Measurements from ENCODE around the gene TYROBP.
A peak's percentile ranks its signal among the peaks of the same experiment; 100 is the strongest.
"Not testable (repeated sequence)": the region's sequence is repeated elsewhere in the genome, so short reads cannot be mapped to it uniquely, and the experiment has no call there.

Gene TYROBP

DNA sequence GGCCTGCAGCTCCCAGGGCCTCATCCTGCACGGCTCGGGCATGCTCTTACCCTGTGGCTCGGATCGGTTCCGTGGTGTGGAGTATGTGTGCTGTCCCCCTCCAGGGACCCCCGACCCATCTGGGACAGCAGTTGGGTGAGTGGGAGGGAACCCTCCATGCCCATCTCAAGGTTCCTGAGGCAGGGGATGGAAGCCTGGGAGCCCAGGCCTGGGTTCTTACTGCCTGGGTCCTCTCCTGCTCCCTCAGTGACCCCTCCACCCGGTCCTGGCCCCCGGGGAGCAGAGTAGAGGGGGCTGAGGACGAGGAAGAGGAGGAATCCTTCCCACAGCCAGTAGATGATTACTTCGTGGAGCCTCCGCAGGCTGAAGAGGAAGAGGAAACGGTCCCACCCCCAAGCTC, 36.5 kb downstream of the TYROBP start:
- peaks cover 3% of the 10 kb centered on the region for H3K36me3 ChIP-seq
- no peaks in the 10 kb centered on the region for H3K9me3 ChIP-seq
- no peak for DNase-seq
- no peaks in the 10 kb centered on the region for H3K27me3 ChIP-seq
- no peak overlapping the region for H3K4me3 ChIP-seq (ENCODE audit: low read depth, low read length)
- H3K4me1 ChIP-seq: peaks cover 8% of the 10 kb centered on the region
- TF ChIP-seq, protein P1, sequence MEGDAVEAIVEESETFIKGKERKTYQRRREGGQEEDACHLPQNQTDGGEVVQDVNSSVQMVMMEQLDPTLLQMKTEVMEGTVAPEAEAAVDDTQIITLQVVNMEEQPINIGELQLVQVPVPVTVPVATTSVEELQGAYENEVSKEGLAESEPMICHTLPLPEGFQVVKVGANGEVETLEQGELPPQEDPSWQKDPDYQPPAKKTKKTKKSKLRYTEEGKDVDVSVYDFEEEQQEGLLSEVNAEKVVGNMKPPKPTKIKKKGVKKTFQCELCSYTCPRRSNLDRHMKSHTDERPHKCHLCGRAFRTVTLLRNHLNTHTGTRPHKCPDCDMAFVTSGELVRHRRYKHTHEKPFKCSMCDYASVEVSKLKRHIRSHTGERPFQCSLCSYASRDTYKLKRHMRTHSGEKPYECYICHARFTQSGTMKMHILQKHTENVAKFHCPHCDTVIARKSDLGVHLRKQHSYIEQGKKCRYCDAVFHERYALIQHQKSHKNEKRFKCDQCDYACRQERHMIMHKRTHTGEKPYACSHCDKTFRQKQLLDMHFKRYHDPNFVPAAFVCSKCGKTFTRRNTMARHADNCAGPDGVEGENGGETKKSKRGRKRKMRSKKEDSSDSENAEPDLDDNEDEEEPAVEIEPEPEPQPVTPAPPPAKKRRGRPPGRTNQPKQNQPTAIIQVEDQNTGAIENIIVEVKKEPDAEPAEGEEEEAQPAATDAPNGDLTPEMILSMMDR (IDR thresholded peaks at IDR 0.05; ENCODE audit: low read depth, low read length): no peak

DNA sequence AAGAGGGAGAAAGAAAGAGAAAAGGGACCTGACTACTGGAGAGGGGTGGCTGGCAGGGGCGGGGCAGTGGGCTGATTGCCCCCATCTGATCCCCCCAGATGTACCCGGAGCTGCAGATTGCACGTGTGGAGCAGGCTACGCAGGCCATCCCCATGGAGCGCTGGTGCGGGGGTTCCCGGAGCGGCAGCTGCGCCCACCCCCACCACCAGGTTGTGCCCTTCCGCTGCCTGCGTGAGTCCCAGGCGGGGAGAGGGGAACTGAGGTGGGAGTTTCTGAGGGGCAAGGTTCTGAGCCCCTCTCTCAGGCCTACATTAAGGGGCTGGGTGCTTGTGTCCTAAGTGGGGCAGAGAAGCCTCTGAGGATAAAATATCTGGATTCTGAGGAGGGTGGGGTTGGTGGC, 37.3 kb downstream of the TYROBP start:
- TF ChIP-seq, protein P1 (IDR thresholded peaks at IDR 0.05; ENCODE audit: low read depth, low read length): no peak
- Histone ChIP-seq H3K4me1 (peaks cover 8% of the 10 kb centered on the region), H3K4me3 (ENCODE audit: low read depth, low read length) (no peak overlapping the region), H3K27me3 (no peaks in the 10 kb centered on the region), H3K9me3 (no peaks in the 10 kb centered on the region), H3K36me3 (peaks cover 3% of the 10 kb centered on the region; the same call in 1 of the 2 replicates)
- DNase-seq: no peak

DNA sequence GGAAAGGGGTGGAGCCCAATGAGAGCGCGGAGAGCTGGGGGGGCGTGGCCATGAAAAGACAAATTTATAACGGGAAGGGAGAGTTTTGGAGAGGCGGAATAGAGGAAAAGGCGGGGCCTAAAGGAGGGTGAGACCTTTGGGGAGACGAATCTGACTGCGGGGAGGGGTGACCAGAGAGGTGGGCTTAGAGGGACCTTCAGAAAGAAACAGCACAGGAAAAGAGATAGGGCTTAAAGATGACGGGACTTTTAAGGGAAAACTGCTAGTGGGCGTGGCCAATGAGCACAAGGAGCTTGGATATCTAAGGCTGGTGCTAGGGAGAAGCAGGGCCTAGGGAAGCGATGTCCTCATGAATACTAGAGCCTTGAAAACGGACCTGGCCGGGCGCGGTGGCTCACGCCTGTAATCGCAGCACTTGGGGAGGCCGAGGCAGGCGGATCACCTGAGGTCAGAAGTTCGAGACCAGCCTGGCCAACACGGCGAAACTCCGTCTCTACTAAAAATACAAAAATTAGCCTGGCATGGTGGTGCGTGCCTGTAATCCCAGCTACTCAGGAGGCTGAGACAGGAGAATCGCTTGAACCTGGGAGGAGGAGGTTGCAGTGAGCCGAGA, 37.9 kb downstream of the TYROBP start:
- H3K36me3 ChIP-seq, H3K9me3 ChIP-seq, H3K27me3 ChIP-seq, H3K4me1 ChIP-seq: not testable (repeated sequence)
- peak overlapping the region; percentile 64 for H3K4me3 ChIP-seq (ENCODE audit: low read depth, low read length)
- peak; percentile 86 for DNase-seq

DNA sequence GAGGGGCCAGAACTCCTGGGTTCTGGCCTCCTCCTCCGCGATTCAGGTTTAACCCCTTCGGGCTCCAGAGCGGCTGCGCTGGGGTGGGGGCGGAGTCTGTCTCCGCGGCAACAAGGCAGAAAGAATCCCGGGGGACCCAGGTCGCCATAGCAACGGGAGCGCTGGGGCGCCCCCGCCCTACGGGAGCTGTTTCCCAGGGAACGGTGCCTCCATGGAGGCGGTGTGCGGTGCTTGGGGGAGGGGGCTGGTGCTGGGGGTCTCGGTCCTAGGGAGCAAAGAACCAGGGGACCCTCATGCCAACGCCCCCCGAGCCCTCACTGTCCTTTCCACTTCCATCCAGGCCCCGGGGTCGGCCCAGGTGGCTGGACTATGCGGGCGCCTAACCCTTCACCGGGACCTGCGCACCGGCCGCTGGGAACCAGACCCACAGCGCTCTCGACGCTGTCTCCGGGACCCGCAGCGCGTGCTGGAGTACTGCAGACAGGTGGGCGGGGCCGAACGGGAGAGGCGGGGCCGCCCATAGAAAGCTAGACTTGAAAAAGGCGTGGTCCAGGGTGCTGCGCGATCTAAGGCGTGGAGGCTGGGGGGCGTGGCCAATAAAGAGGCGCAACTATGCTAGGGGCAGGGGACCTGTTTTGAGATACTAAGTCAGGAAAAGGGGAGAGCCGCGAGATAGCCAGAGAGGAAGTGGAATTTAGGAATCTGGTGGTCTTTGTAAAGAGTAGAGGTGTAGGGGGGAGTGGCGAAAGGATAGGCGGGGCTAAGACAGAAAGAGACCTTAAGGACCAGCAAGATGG, 38.6 kb downstream of the TYROBP start:
- peaks cover 3% of the 10 kb centered on the region; the same call in 1 of the 2 replicates for H3K36me3 ChIP-seq
- H3K4me3 ChIP-seq (ENCODE audit: low read depth, low read length): peak overlapping the region; percentile 64
- H3K27me3 ChIP-seq: no peaks in the 10 kb centered on the region

DNA sequence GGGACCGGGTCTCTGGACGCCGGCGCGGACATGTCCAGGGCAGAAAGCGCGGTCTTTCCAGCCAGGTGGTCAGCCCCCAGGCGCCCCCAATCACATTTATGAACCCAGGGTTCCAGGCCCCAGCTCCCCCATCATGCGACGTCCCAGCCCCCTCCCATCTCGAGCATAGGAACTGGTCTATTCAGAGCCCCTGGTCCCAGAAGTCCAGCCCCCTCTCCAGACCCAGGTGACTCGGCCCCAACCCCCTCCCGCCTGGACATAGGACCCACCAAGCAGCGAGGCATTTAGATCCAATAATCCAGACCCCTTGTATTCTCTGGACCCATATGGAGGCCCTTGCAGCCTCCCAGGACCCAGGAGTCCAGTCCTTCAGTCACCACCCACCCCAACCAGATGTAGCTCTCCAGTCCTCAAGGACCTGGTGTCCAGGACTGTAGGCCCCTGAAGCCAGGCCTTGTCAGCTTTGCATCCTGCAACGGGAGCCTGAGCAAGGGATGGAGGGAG, 39.2 kb downstream of the TYROBP start:
- Histone ChIP-seq H3K36me3 (peaks cover 3% of the 10 kb centered on the region; the same call in 1 of the 2 replicates), H3K4me3 (ENCODE audit: low read depth, low read length) (peak overlapping the region; percentile 64), H3K27me3 (no peaks in the 10 kb centered on the region), H3K9me3 (no peaks in the 10 kb centered on the region), H3K4me1 (peaks cover 8% of the 10 kb centered on the region)
- no peak for DNase-seq
- TF ChIP-seq, protein P1 (IDR thresholded peaks at IDR 0.05; ENCODE audit: low read depth, low read length): no peak

More for the DNA sequence above, 38.6 kb downstream of the TYROBP start:
- TF ChIP-seq, protein P1 (IDR thresholded peaks at IDR 0.05; ENCODE audit: low read depth, low read length): no peak
- Histone ChIP-seq H3K9me3 (no peaks in the 10 kb centered on the region), H3K4me1 (peaks cover 8% of the 10 kb centered on the region)
- DNase-seq: peak; percentile 99

DNA sequence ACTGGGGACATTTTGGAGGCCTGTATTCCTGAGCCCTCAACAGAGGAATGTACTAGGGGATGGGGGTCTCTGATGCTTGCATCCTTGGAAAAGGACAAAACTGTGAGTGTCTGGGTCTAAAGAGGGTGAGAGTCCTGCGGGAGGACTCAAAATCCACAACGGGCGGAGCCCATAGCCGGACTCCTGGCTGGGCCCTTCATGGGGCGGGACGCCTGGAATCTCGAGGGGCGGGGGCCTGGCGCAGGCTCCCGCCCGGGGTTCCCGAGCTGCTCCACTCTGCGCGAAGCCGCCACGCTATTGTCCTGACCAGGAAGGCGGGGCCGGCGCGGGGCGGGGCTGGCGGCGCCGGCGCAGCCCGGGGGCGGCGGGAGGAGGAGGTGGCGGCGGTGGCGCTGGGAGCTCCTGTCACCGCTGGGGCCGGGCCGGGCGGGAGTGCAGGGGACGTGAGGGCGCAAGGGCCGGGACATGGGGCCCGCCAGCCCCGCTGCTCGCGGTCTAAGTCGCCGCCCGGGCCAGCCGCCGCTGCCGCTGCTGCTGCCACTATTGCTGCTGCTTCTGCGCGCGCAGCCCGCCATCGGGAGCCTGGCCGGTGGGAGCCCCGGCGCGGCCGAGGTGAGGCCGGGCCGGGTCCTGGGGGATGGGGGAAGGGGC, 39.8 kb downstream of the TYROBP start, which contains the start of gene APLP1:
APLP1 (plus strand) TSS at position 403 of the 651 bp plus-strand sequence; CDS start at position 466, 63 bp downstream.
- Histone ChIP-seq H3K36me3 (peaks cover 3% of the 10 kb centered on the region; the same call in 1 of the 2 replicates), H3K27me3 (no peaks in the 10 kb centered on the region), H3K4me1 (peaks cover 8% of the 10 kb centered on the region), H3K4me3 (ENCODE audit: low read depth, low read length) (peak within 1 kb of the TSS; percentile 64), H3K9me3 (no peaks in the 10 kb centered on the region)
- TF ChIP-seq, protein P1 (IDR thresholded peaks at IDR 0.05; ENCODE audit: low read depth, low read length): no peak
- peak; percentile 90 for DNase-seq

Measured in BE2C (cell line).